Cardiac muscle cell (in vitro differentiated cells and primary cell): ENCODE results near the gene SEZ6L2. TPM values are rescaled to one million over a fixed set of nuclear protein-coding genes. Genes with fewer than 3 reads are reported as not detected.

ENCODE experiments used
- DNase-seq, 2 donors: peaks; one replicate each; pipeline versions ENCODE4 v3.0.0 to v3.0.0-alpha.2; 2010 to 2017; ENCODE audit warnings: low read depth in 1 of 2, low spot score in 1 of 2
- H3K27ac ChIP-seq: fragments of 200-600 bp; sonication (generic); 2 replicates; pipeline ENCODE4 v1.5.1; 2016
- H3K27me3 ChIP-seq: fragments of 200-600 bp; sonication (generic); 2 replicates; pipeline ENCODE4 v1.6.0; 2016; ENCODE audit warnings: control low read depth
- H3K36me3 ChIP-seq: fragments of 200-600 bp; sonication (generic); 2 replicates; pipeline ENCODE4 v1.5.1; 2016; ENCODE audit warnings: control low read depth
- H3K4me1 ChIP-seq: fragments of 200-600 bp; sonication (generic); 2 replicates; pipeline ENCODE4 v1.8.1; 2017; ENCODE audit warnings: low read depth, mild to moderate bottlenecking, mixed run types
- H3K4me3 ChIP-seq: fragments of 200-600 bp; sonication (generic); 2 replicates; pipeline ENCODE4 v1.5.1; 2016; ENCODE audit warnings: mild to moderate bottlenecking
- H3K9me3 ChIP-seq: fragments of 200-600 bp; sonication (generic); 2 replicates; pipeline ENCODE4 v1.5.1; 2017; ENCODE audit warnings: low read depth, mild to moderate bottlenecking, control low read depth
- CTCF ChIP-seq: IDR thresholded peaks from 2 replicates; pipeline ENCODE4 v1.5.1; 2012; ENCODE audit warnings: low read depth, mild to moderate bottlenecking, low read length
- polyA plus RNA-seq: library from polyadenylated mRNA; unstranded; fragments of >200 nt; fragmentation: Nextera tagmentation; extraction: Ambion mirVana; gene quantifications from 2 replicates; pipeline ENCODE4 v1.2.1, GENCODE V29; 2016
- total RNA-seq: library from RNA; depleted of rRNA; stranded (reverse); fragments of >200 nt; gene quantifications from 2 replicates; pipeline ENCODE4 v1.2.3, GENCODE V29; 2016

The SEZ6L2 gene
- total and polyA plus RNA-seq, 2 experiments from 2014 or later, result 5.8 to 21.1 TPM

DNA sequence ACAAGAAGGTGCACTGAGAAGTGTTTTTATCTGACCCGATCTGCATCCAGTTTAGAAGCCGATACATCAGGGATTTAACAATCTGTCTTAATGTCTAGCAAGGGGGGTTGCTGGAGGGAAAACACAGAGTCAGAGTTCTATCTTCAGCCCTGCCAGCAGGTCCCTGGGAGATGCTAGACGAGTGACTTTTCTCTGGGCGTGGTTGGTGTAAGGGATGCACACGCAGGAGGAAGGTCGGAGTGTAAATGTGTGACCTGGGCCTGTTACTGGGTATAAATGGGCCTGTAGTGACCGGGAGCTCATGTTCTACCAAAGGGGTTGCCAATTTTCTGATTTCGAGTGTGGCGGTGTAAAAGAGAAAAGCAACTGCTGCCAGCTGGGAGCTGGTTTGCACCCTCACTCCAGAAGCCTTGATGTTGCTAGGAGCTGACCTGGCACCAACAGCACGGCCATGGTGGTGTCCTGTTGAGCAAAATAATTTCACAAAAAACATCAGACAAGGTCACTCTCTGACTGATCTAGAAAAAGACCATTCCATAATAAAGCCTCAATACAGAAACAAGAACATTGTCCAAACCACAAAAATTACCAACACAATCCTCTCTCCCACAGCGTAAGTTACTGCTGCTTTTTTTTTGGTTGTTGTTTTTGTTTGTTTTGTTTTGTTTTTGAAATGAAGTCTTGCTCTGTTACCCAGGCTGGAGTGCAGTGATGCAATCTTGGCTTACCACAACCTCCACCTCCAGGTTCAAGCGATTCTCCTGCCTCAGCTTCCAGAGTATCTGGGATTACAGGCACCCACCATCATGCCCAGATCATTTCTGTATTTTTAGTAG, 27.9 kb upstream of the SEZ6L2 start:
- Histone ChIP-seq H3K27ac (peak overlapping the region; percentile 94), H3K9me3 (no peaks in the 10 kb centered on the region)

DNA sequence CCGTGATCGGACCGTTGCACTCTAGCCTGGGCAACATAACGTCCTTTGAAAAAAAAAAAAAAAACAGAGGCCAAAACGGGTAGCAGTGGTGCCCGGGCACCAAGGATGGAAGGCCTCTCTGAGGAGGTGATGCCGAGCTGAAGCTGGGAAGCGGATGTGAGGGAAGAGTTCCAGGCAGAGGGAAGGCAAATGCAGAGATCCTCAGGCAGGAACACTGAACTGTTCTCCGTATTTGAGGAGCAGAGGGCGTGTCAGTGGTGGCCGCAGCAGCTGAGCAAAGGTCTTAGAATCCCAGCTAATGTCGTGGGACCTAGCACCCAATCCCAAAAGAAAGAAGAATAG, 27.3 kb upstream of the SEZ6L2 start:
- DNase-seq, result no peak

More for the DNA sequence above, 27.9 kb upstream of the SEZ6L2 start:
- no peak for TF ChIP-seq CTCF
- no peaks in the 10 kb centered on the region for H3K36me3 ChIP-seq
- peaks cover 13% of the 10 kb centered on the region for H3K4me1 ChIP-seq
- DNase-seq, result no peak
- no peaks in the 10 kb centered on the region for H3K27me3 ChIP-seq
- peak overlapping the region; percentile 76 for H3K4me3 ChIP-seq

GRCh38 chr16:29925781-29926710, 26.7 kb upstream of the SEZ6L2 start, which contains the start of gene KCTD13:
TSS of gene KCTD13 (minus strand) at chr16:29926226. CDS start at chr16:29926033, 193 bp downstream.
- Histone ChIP-seq H3K27me3 (no peaks in the 10 kb centered on the region), H3K9me3 (no peaks in the 10 kb centered on the region), H3K4me1 (peaks cover 13% of the 10 kb centered on the region), H3K36me3 (no peaks in the 10 kb centered on the region), H3K4me3 (peak within 1 kb of the TSS; percentile 76), H3K27ac (peak within 1 kb of the TSS; percentile 94)
- peak; percentile 85 to 93 for DNase-seq
- TF ChIP-seq CTCF, result no peak

More for the DNA sequence above, 27.3 kb upstream of the SEZ6L2 start:
- Histone ChIP-seq H3K27me3 (no peaks in the 10 kb centered on the region), H3K4me1 (peaks cover 13% of the 10 kb centered on the region), H3K4me3 (peak overlapping the region; percentile 76), H3K27ac (peak overlapping the region; percentile 94), H3K9me3 (no peaks in the 10 kb centered on the region), H3K36me3 (no peaks in the 10 kb centered on the region)
- TF ChIP-seq CTCF, result no peak

GRCh38 chr16:29925105-29925756, 25.9 kb upstream of the SEZ6L2 start:
- Histone ChIP-seq H3K4me3 (peak overlapping the region; percentile 76), H3K9me3 (no peaks in the 10 kb centered on the region), H3K27ac (peak overlapping the region; percentile 71), H3K36me3 (no peaks in the 10 kb centered on the region), H3K27me3 (no peaks in the 10 kb centered on the region), H3K4me1 (peaks cover 13% of the 10 kb centered on the region)
- DNase-seq, result no peak
- TF ChIP-seq CTCF, result no peak

- DNase-seq, result no peak
- no peak overlapping the region for H3K27ac ChIP-seq
- no peaks in the 10 kb centered on the region for H3K27me3 ChIP-seq
- no peaks in the 10 kb centered on the region for H3K9me3 ChIP-seq
- peaks cover 13% of the 10 kb centered on the region for H3K4me1 ChIP-seq
- H3K36me3 ChIP-seq, result peaks cover 8% of the 10 kb centered on the region
- no peak for TF ChIP-seq CTCF
- no peak overlapping the region for H3K4me3 ChIP-seq
These were observed 23.7 kb upstream of the SEZ6L2 start for GRCh38 chr16:29922986-29923501.
